HCT116 (cell line): ENCODE results near the gene TOX2. TPM values are rescaled to one million over a fixed set of nuclear protein-coding genes. Genes with fewer than 3 reads are reported as not detected.

Source experiments
- ATAC-seq: fragments of 200-7000 bp; cut with Tn5 transposase; 2 replicates; pipeline ENCODE4 v1.9.1; 2020; ENCODE audit warnings: mild to moderate bottlenecking, moderate library complexity
- BruUV-seq: library from RNA; stranded (reverse); fragments of 400-500 nt; replicated peaks from 2 replicates; lab custom pipeline; 2021; lab: Mats Ljungman, UMichigan
- CTCF ChIA-PET: fragments of 300-600 bp; sonication (Branson Sonifier 250); formaldehyde crosslinking; loops from one replicate; lab custom pipeline; 2021; ENCODE audit warnings: antibody characterized with exemption; lab: Charles Lee
- POLR2A ChIA-PET: fragments of 300-600, 350-600 bp; sonication (Branson Sonifier 250); formaldehyde crosslinking; loops from one replicate; lab custom pipeline; 2021; ENCODE audit warnings: antibody characterized with exemption; lab: Charles Lee
- RAD21 ChIA-PET, 2 experiments: fragments of 300-600 bp; sonication (Branson Sonifier 250); formaldehyde crosslinking; loops; one replicate each; lab custom pipeline; 2023; ENCODE audit warnings: low total read pairs in 2 of 2; ENCODE audit not compliant: uncharacterized antibody in 2 of 2, unreplicated experiment in 2 of 2, low non-redundant PET in 1 of 2; lab: Charles Lee
- DNase-seq: peaks from one replicate; pipeline ENCODE4 v3.0.0-alpha.2; 2010; ENCODE audit warnings: low read depth, low spot score
- H2AFZ ChIP-seq: fragments of 200-600 bp; shearing (Covaris generic), sonication (generic); 2 replicates; pipeline ENCODE4 v1.6.1; 2017; ENCODE audit warnings: low read depth, mixed run types, mixed read lengths, antibody characterized with exemption, low read length; ENCODE audit not compliant: poor library complexity, severe bottlenecking
- H3K27ac ChIP-seq: 2 replicates; pipeline ENCODE4 v1.5.1; 2012; ENCODE audit warnings: low read depth, low read length
- H3K27me3 ChIP-seq: fragments of 200-600 bp; sonication (generic); 2 replicates; pipeline ENCODE4 v1.6.1; 2016; ENCODE audit warnings: mixed run types, low read length, mixed read lengths; ENCODE audit not compliant: insufficient read depth
- H3K36me3 ChIP-seq, 2 experiments: fragments of 200-500 bp in 1 of 2; fragments of 200-600 bp in 1 of 2; sonication (Bioruptor generic) in 1 of 2; sonication (generic) in 1 of 2; 2 replicates each; pipeline versions ENCODE4 v1.5.1 to v1.6.1; 2014 to 2016; ENCODE audit warnings: low read length in 2 of 2, inconsistent platforms in 1 of 2, mixed read lengths in 1 of 2, mixed run types in 1 of 2; ENCODE audit not compliant: insufficient read depth in 2 of 2, control insufficient read depth in 1 of 2
- H3K4me1 ChIP-seq, 2 experiments: fragments of 200-600 bp in 1 of 2; sonication (generic) in 1 of 2; 2 replicates each; pipeline versions ENCODE4 v1.5.1 to v1.6.1; 2012 to 2017; ENCODE audit warnings: low read length in 2 of 2, inconsistent platforms in 1 of 2, mild to moderate bottlenecking in 1 of 2, mixed read lengths in 1 of 2, mixed run types in 1 of 2, moderate library complexity in 1 of 2; ENCODE audit not compliant: insufficient read depth in 2 of 2, control insufficient read depth in 1 of 2
- H3K4me2 ChIP-seq: fragments of 200-600 bp; sonication (generic); 2 replicates; pipeline ENCODE4 v1.6.1; 2017; ENCODE audit warnings: mixed run types, low read length, mixed read lengths
- H3K4me3 ChIP-seq, 2 experiments: fragments of 200-600 bp in 1 of 2; sonication (generic) in 1 of 2; replicated peaks in 1 of 2; 2 replicates each; pipeline ENCODE4 v1.5.1; 2011 to 2016; ENCODE audit warnings: low read length in 2 of 2, control low read depth in 1 of 2, low read depth in 1 of 2, mild to moderate bottlenecking in 1 of 2, mixed read lengths in 1 of 2, mixed run types in 1 of 2
- H3K79me2 ChIP-seq: fragments of 200-600 bp; sonication (generic); 2 replicates; pipeline ENCODE4 v1.6.1; 2017; ENCODE audit warnings: mild to moderate bottlenecking, mixed run types, low read length, moderate library complexity, mixed read lengths; ENCODE audit not compliant: insufficient read depth
- H3K9ac ChIP-seq: fragments of 200-600 bp; sonication (generic); 2 replicates; pipeline ENCODE4 v1.6.1; 2016; ENCODE audit warnings: low read length, mixed read lengths
- H3K9me2 ChIP-seq: fragments of 200-600 bp; sonication (generic), shearing (Covaris generic); 2 replicates; pipeline ENCODE4 v1.6.1; 2017; ENCODE audit warnings: mixed run types, mild to moderate bottlenecking, moderate library complexity; ENCODE audit not compliant: insufficient read depth
- H3K9me3 ChIP-seq, 2 experiments: fragments of 200-500 bp in 1 of 2; fragments of 200-600 bp in 1 of 2; sonication (Bioruptor generic) in 1 of 2; sonication (generic) in 1 of 2; 2 replicates each; pipeline ENCODE4 v1.6.1; 2014 to 2017; ENCODE audit warnings: low read length in 2 of 2, mixed read lengths in 2 of 2, inconsistent platforms in 1 of 2, low read depth in 1 of 2, mild to moderate bottlenecking in 1 of 2, mixed run types in 1 of 2, moderate library complexity in 1 of 2; ENCODE audit not compliant: control insufficient read depth in 1 of 2, insufficient read depth in 1 of 2
- H4K20me1 ChIP-seq: fragments of 200-600 bp; sonication (generic), shearing (Covaris generic); 2 replicates; pipeline ENCODE4 v1.6.1; 2017; ENCODE audit warnings: mixed run types, mild to moderate bottlenecking, moderate library complexity; ENCODE audit not compliant: insufficient read depth
- ELF1 ChIP-seq: IDR thresholded peaks from 2 replicates; pipeline ENCODE4 v1.6.1; 2012; ENCODE audit warnings: low read depth, borderline replicate concordance
- EZH2 ChIP-seq: fragments of 200-600 bp; sonication (generic); IDR thresholded peaks from 2 replicates; pipeline ENCODE4 v1.6.1; 2017; ENCODE audit warnings: antibody characterized with exemption, mixed run types
- EZH2phosphoT487 ChIP-seq: fragments of 200-600 bp; IDR thresholded peaks from 2 replicates; pipeline ENCODE4 v1.6.1; 2018; ENCODE audit warnings: antibody characterized with exemption, borderline replicate concordance
- RAD21 ChIP-seq: IDR thresholded peaks from 2 replicates; pipeline ENCODE4 v1.6.1; 2012; ENCODE audit warnings: low read depth, mild to moderate bottlenecking
- SIN3A ChIP-seq: IDR thresholded peaks from 2 replicates; pipeline ENCODE4 v1.6.1; 2012; ENCODE audit warnings: low read depth
- SP1 ChIP-seq: IDR thresholded peaks from 2 replicates; pipeline ENCODE4 v1.6.1; 2012; ENCODE audit warnings: low read depth
- TCF7L2 ChIP-seq: IDR thresholded peaks from 2 replicates; pipeline ENCODE4 v1.7.0; 2011; ENCODE audit warnings: borderline replicate concordance, inconsistent platforms; ENCODE audit not compliant: insufficient read depth, insufficient read length; ENCODE audit errors: extremely low read depth
- YY1 ChIP-seq: IDR thresholded peaks from 2 replicates; pipeline ENCODE4 v1.6.1; 2011; ENCODE audit warnings: low read length, low read depth, moderate library complexity, mild to moderate bottlenecking; ENCODE audit not compliant: insufficient replicate concordance; ENCODE audit errors: extremely low read depth
- ZFX ChIP-seq: fragments of 450-650 bp; IDR thresholded peaks from 2 replicates; pipeline ENCODE4 v1.6.1; 2017
- intact Hi-C: fragments of 100-400 bp; cut with micrococcal nuclease; formaldehyde crosslinking; loops from 2 replicates; pipeline ENCODE4 v1.10.0; 2022
- total RNA-seq: library from RNA; stranded (reverse); gene quantifications from one replicate; pipeline ENCODE4 v1.2.1, GENCODE V29; 2021; ENCODE audit not compliant: unreplicated experiment
- TF ChIP-seq, protein P1 (sequence below): IDR thresholded peaks from 2 replicates; pipeline ENCODE4 v1.6.1; 2012; ENCODE audit warnings: low read depth

The TOX2 gene
- total RNA-seq, 1 experiment from 2014 or later, result 39.6 TPM

DNA sequence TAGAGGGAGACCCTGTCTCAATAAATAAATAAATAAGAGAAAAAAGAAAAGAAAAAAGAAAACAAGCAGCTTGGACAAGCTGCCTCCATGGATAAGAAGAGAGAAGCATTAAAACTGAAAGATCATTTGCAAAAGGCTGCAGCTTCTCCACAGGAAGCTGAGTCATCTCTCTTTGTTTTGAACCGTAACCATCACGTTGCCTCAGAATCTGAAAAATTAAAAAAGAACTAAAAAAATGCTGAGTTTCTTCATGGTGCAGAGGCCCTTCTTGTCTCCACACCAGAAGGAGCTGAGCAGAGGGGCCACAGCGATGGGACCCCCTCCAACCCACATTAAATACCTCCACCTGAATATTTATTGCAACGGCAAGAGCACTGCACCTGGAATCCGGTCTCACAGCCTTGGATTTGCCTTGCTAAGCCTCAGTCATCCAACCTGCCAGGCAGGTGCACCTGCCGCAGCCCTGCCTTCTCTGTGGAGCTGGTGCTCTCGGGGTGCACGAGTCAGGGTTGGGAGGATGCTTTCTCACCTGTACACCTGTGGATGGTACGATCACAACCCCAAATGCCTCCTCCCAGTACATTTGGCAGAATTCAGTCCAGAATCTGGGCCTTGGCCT, 28.1 kb downstream of the TOX2 start (continued):
- peak; percentile 12 for TF ChIP-seq TCF7L2
- TF ChIP-seq ELF1, result no peak
- TF ChIP-seq YY1, result no peak

DNA sequence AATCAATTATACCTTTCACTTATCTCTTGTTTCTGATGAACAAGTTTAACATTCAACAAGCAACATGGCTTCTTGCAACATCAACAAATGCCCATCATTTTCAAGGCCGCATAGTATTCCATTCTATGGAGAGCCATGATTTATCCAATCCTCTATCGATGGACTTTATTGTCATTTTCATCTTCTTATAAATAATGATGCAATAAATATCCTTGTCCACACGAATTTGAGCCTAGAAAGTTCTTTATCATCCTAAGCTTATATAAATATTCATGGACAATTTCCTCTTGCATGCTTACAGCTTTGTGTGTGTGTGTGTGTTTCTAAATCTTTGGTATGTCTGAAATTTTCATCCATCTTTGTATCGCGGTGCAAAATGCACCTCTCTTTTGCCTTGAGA, 29.1 kb downstream of the TOX2 start:
- Histone ChIP-seq H3K79me2 (peaks cover 18% of the 10 kb centered on the region; the same call in 1 of the 2 replicates), H3K9me3 (no peaks in the 10 kb centered on the region), H3K27ac (no peak overlapping the region), H3K9ac (no peak overlapping the region), H3K4me1 (peaks cover 55 to 77% of the 10 kb centered on the region in 2 experiments), H3K4me3 (no peak overlapping the region), H3K9me2 (no peaks in the 10 kb centered on the region), H4K20me1 (no peaks in the 10 kb centered on the region), H3K36me3 (no peaks in the 10 kb centered on the region), H3K27me3 (no peaks in the 10 kb centered on the region), H2AFZ (no peak overlapping the region), H3K4me2 (no peak overlapping the region)
- RAD21 ChIA-PET, result no interaction called here
- TF ChIP-seq RAD21 (no peak), EZH2phosphoT487 (no peak), SP1 (no peak), ZFX (no peak), SIN3A (no peak), EZH2 (no peak)
- TF ChIP-seq, protein P1, sequence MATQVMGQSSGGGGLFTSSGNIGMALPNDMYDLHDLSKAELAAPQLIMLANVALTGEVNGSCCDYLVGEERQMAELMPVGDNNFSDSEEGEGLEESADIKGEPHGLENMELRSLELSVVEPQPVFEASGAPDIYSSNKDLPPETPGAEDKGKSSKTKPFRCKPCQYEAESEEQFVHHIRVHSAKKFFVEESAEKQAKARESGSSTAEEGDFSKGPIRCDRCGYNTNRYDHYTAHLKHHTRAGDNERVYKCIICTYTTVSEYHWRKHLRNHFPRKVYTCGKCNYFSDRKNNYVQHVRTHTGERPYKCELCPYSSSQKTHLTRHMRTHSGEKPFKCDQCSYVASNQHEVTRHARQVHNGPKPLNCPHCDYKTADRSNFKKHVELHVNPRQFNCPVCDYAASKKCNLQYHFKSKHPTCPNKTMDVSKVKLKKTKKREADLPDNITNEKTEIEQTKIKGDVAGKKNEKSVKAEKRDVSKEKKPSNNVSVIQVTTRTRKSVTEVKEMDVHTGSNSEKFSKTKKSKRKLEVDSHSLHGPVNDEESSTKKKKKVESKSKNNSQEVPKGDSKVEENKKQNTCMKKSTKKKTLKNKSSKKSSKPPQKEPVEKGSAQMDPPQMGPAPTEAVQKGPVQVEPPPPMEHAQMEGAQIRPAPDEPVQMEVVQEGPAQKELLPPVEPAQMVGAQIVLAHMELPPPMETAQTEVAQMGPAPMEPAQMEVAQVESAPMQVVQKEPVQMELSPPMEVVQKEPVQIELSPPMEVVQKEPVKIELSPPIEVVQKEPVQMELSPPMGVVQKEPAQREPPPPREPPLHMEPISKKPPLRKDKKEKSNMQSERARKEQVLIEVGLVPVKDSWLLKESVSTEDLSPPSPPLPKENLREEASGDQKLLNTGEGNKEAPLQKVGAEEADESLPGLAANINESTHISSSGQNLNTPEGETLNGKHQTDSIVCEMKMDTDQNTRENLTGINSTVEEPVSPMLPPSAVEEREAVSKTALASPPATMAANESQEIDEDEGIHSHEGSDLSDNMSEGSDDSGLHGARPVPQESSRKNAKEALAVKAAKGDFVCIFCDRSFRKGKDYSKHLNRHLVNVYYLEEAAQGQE, result no peak
- ATAC-seq (no peak), DNase-seq (no peak)
- intact Hi-C loops, result no loop called here
- no TSS peak for BruUV-seq
- POLR2A ChIA-PET, result no interaction called here
- CTCF ChIA-PET, result interaction anchor here (1.4 kb wide), 1 partner anchor 11 kb away, joined by 6 read pairs; no protein-coding TSS in a partner anchor
